T-helper 2 cell treated with Interferon-gamma antibody and Interleukin-4, amounts not matched to agents 100 ng/mL and 5 ng/mL, for 36 hours (primary cell): ENCODE results near the gene ARHGEF35. TPM values are rescaled to one million over a fixed set of nuclear protein-coding genes. Genes with fewer than 3 reads are reported as not detected.
"Not testable (repeated sequence)": the region's sequence is repeated elsewhere in the genome, so short reads cannot be mapped to it uniquely, and the experiment has no call there.

ENCODE experiments used
- intact Hi-C: fragments of 100-400 bp; cut with micrococcal nuclease; formaldehyde crosslinking; loops from one replicate; pipeline ENCODE4 v1.15.1; 2023
- total RNA-seq: library from RNA; stranded (reverse); gene quantifications from 2 replicates; pipeline ENCODE4 v1.2.3, GENCODE V29; 2022

Gene ARHGEF35
- total RNA-seq, 1 donor from 2014 or later: 3.9 TPM

GRCh38 chr7:144178380-144179164, 17.1 kb downstream of the ARHGEF35 start:
- intact Hi-C loops: not testable (repeated sequence)

GRCh38 chr7:144174613-144175012, 21.0 kb downstream of the ARHGEF35 start:
- intact Hi-C loops: no loop called here

GRCh38 chr7:144171594-144172350, 23.9 kb downstream of the ARHGEF35 start:
- intact Hi-C loops: not testable (repeated sequence)

- intact Hi-C loops: no loop called here
These were observed 30.8 kb downstream of the ARHGEF35 start for GRCh38 chr7:144164784-144165183.

- intact Hi-C loops: loop anchor here (10.0 kb wide), 1 partner anchor 154 kb away; the partner anchor contains the start of gene OR6B1
These were observed 36.8 kb downstream of the ARHGEF35 start for GRCh38 chr7:144158861-144159260.

- intact Hi-C loops: no loop called here
These were observed 47.3 kb downstream of the ARHGEF35 start for GRCh38 chr7:144148224-144148827.

GRCh38 chr7:144144426-144144825, 51.2 kb downstream of the ARHGEF35 start:
- intact Hi-C loops: no loop called here

- intact Hi-C loops: no loop called here
These were observed 53.4 kb downstream of the ARHGEF35 start for GRCh38 chr7:144142187-144142586.

- intact Hi-C loops: no loop called here
These were observed 58.1 kb downstream of the ARHGEF35 start for GRCh38 chr7:144137501-144137900.

Other genes with a start within 250 kb of the ARHGEF35 start
- not detected in 2 replicates for gene OR2F1, start 241.0 kb downstream of the ARHGEF35 start, total RNA-seq
- not detected in 2 replicates for gene OR6B1, start 195.5 kb downstream of the ARHGEF35 start, total RNA-seq
- gene OR2A5, start 146.9 kb downstream of the ARHGEF35 start, total RNA-seq: not detected in 2 replicates
- gene OR2A25, start 126.0 kb downstream of the ARHGEF35 start, total RNA-seq: not detected in 2 replicates
- gene OR2A12, start 109.6 kb downstream of the ARHGEF35 start, total RNA-seq: not detected in 2 replicates
- gene OR2A2, start 86.2 kb downstream of the ARHGEF35 start, total RNA-seq: not detected in 2 replicates
- not detected in 2 replicates for gene OR2A14, start 72.7 kb downstream of the ARHGEF35 start, total RNA-seq
- gene CTAGE4, start 12.4 kb downstream of the ARHGEF35 start, total RNA-seq: 2.3 and 2.4 TPM in 2 replicates
- 0.16 TPM in 1 of 2 replicates, not detected in the other for gene OR2A42, start 43.8 kb upstream of the ARHGEF35 start, total RNA-seq
- gene OR2A7, start 69.0 kb upstream of the ARHGEF35 start, total RNA-seq: 3.9 TPM in 2 replicates
- 0.98 and 1.7 TPM in 2 replicates for gene CTAGE8, start 73.5 kb upstream of the ARHGEF35 start, total RNA-seq
- 0.09 TPM in 1 of 2 replicates, not detected in the other for gene OR2A1, start 116.6 kb upstream of the ARHGEF35 start, total RNA-seq
- 11.0 and 11.9 TPM in 2 replicates for gene ARHGEF5, start 159.6 kb upstream of the ARHGEF35 start, total RNA-seq
- not detected in 2 replicates for gene NOBOX, start 207.9 kb upstream of the ARHGEF35 start, total RNA-seq